Measurements from ENCODE around the gene UGT1A7.
"Not testable (repeated sequence)": the region's sequence is repeated elsewhere in the genome, so short reads cannot be mapped to it uniquely, and the experiment has no call there.

UGT1A7 gene

GRCh38 chr2:233747283-233747544 lies 65.5 kb downstream of the UGT1A7 start:
- TF ChIP-seq CTCF (IDR thresholded peaks at IDR 0.05; ENCODE audit: borderline replicate concordance, extremely low read depth, low read length, poor library complexity, severe bottlenecking) (no peak), EZH2 (IDR thresholded peaks at IDR 0.05; ENCODE audit: borderline replicate concordance, low read depth, low read length, severe bottlenecking) (no peak)
- Histone ChIP-seq H3K4me2 (ENCODE audit: insufficient read depth, low read length) (no peak overlapping the region), H3K27me3 (ENCODE audit: insufficient read depth, low read length, poor library complexity) (no peaks in the 10 kb centered on the region), H3K27ac (ENCODE audit: low read length) (no peak overlapping the region), H3K4me1 (ENCODE audit: insufficient read depth, low read length) (no peaks in the 10 kb centered on the region), H3K9ac (ENCODE audit: low read depth, low read length) (no peak overlapping the region), H3K79me2 (ENCODE audit: insufficient read depth, low read length) (no peaks in the 10 kb centered on the region), H2AFZ (ENCODE audit: low read depth, low read length) (no peak overlapping the region), H3K9me3 (ENCODE audit: insufficient read depth, low read length, severe bottlenecking) (peaks cover 12% of the 10 kb centered on the region), H3K36me3 (ENCODE audit: insufficient read depth, low read length) (no peaks in the 10 kb centered on the region), H3K4me3 (ENCODE audit: low read depth in 1 of 2, low read length in 2 of 2) (no peak overlapping the region), H4K20me1 (ENCODE audit: insufficient read depth, low read length) (no peaks in the 10 kb centered on the region)
- DNase-seq (no peak), ATAC-seq (ENCODE audit: insufficient read depth, low read depth) (no peak)

GRCh38 chr2:233750689-233751088 lies 69.0 kb downstream of the UGT1A7 start:
- not testable (repeated sequence) for ATAC-seq (ENCODE audit: insufficient read depth, low read depth); H3K4me2 ChIP-seq (ENCODE audit: insufficient read depth, low read length); H2AFZ ChIP-seq (ENCODE audit: low read depth, low read length); H4K20me1 ChIP-seq (ENCODE audit: insufficient read depth, low read length); H3K79me2 ChIP-seq (ENCODE audit: insufficient read depth, low read length); H3K36me3 ChIP-seq (ENCODE audit: insufficient read depth, low read length); H3K4me3 ChIP-seq (ENCODE audit: low read depth in 1 of 2, low read length in 2 of 2); H3K27me3 ChIP-seq (ENCODE audit: insufficient read depth, low read length, poor library complexity); H3K4me1 ChIP-seq (ENCODE audit: insufficient read depth, low read length); DNase-seq; H3K27ac ChIP-seq (ENCODE audit: low read length); H3K9ac ChIP-seq (ENCODE audit: low read depth, low read length)
- H3K9me3 ChIP-seq (ENCODE audit: insufficient read depth, low read length, severe bottlenecking), result peaks cover 12% of the 10 kb centered on the region

GRCh38 chr2:233751212-233752009 lies 69.7 kb downstream of the UGT1A7 start:
- H3K27me3 ChIP-seq (ENCODE audit: insufficient read depth, low read length, poor library complexity); H3K4me3 ChIP-seq (ENCODE audit: low read depth in 1 of 2, low read length in 2 of 2); H3K79me2 ChIP-seq (ENCODE audit: insufficient read depth, low read length); H3K36me3 ChIP-seq (ENCODE audit: insufficient read depth, low read length); ATAC-seq (ENCODE audit: insufficient read depth, low read depth); H3K9ac ChIP-seq (ENCODE audit: low read depth, low read length); H4K20me1 ChIP-seq (ENCODE audit: insufficient read depth, low read length); H2AFZ ChIP-seq (ENCODE audit: low read depth, low read length); H3K27ac ChIP-seq (ENCODE audit: low read length); DNase-seq; H3K4me1 ChIP-seq (ENCODE audit: insufficient read depth, low read length); H3K4me2 ChIP-seq (ENCODE audit: insufficient read depth, low read length): not testable (repeated sequence)
- H3K9me3 ChIP-seq (ENCODE audit: insufficient read depth, low read length, severe bottlenecking), result peaks cover 12% of the 10 kb centered on the region

GRCh38 chr2:233754872-233755611 lies 73.3 kb downstream of the UGT1A7 start:
- H3K4me1 ChIP-seq (ENCODE audit: insufficient read depth, low read length), result no peaks in the 10 kb centered on the region
- H2AFZ ChIP-seq (ENCODE audit: low read depth, low read length), result no peak overlapping the region
- ATAC-seq (ENCODE audit: insufficient read depth, low read depth) (no peak), DNase-seq (no peak)
- H3K27me3 ChIP-seq (ENCODE audit: insufficient read depth, low read length, poor library complexity), result no peaks in the 10 kb centered on the region
- H3K9me3 ChIP-seq (ENCODE audit: insufficient read depth, low read length, severe bottlenecking), result peaks cover 9% of the 10 kb centered on the region
- H3K9ac ChIP-seq (ENCODE audit: low read depth, low read length), result no peak overlapping the region
- H3K4me2 ChIP-seq (ENCODE audit: insufficient read depth, low read length), result no peak overlapping the region
- no peaks in the 10 kb centered on the region for H4K20me1 ChIP-seq (ENCODE audit: insufficient read depth, low read length)
- TF ChIP-seq EZH2 (IDR thresholded peaks at IDR 0.05; ENCODE audit: borderline replicate concordance, low read depth, low read length, severe bottlenecking), result no peak
- no peak overlapping the region for H3K4me3 ChIP-seq (ENCODE audit: low read depth in 1 of 2, low read length in 2 of 2)
- H3K79me2 ChIP-seq (ENCODE audit: insufficient read depth, low read length), result no peaks in the 10 kb centered on the region
- H3K27ac ChIP-seq (ENCODE audit: low read length), result no peak overlapping the region
- no peaks in the 10 kb centered on the region for H3K36me3 ChIP-seq (ENCODE audit: insufficient read depth, low read length)

All from DND-41 (cell line).